Tibial nerve (tissue), 4 donors: ENCODE results near the gene CEBPG. TPM values are rescaled to one million over a fixed set of nuclear protein-coding genes. Genes with fewer than 3 reads are reported as not detected.

ENCODE experiments used
- DNase-seq, 2 donors: peaks; one replicate each; pipeline ENCODE4 v3.0.0-alpha.2; 2019; ENCODE audit warnings: low spot score in 2 of 2
- H3K27ac ChIP-seq, 4 donors: fragments of 200-600 bp; sonication (generic) in 3 of 4; one replicate each; pipeline ENCODE4 v1.5.1; 2017 to 2019; ENCODE audit warnings: mild to moderate bottlenecking in 1 of 4
- H3K27me3 ChIP-seq, 2 donors: fragments of 200-600 bp; sonication (generic) in 1 of 2; one replicate each; pipeline versions ENCODE4 v1.5.1 to v1.6.0; 2017 to 2019
- H3K36me3 ChIP-seq, 3 donors: fragments of 200-600 bp; sonication (generic); one replicate each; pipeline ENCODE4 v1.5.1; 2018 to 2019
- H3K4me1 ChIP-seq, 4 donors: fragments of 200-600 bp; sonication (generic) in 3 of 4; one replicate each; pipeline ENCODE4 v1.5.1; 2017 to 2019
- H3K4me3 ChIP-seq, 4 donors: fragments of 200-600 bp; sonication (generic) in 3 of 4; one replicate each; pipeline ENCODE4 v1.5.1; 2017 to 2019; ENCODE audit warnings: mild to moderate bottlenecking in 1 of 4, moderate library complexity in 1 of 4
- H3K9me3 ChIP-seq, 4 donors: fragments of 200-600 bp; sonication (generic) in 3 of 4; one replicate each; pipeline ENCODE4 v1.5.1; 2017 to 2019
- CTCF ChIP-seq, 5 experiments: fragments of 200-600 bp in 3 of 5; fragments of 450-650 bp in 2 of 5; sonication (generic) in 3 of 5; IDR thresholded peaks; one replicate each; pipeline ENCODE4 v1.5.1; 2016 to 2019; ENCODE audit warnings: antibody characterized with exemption in 5 of 5, mild to moderate bottlenecking in 3 of 5, moderate library complexity in 2 of 5
- EP300 ChIP-seq, 2 donors: sonication (generic); formaldehyde crosslinking; IDR thresholded peaks; one replicate each; pipeline ENCODE4 v1.6.1; 2017; ENCODE audit warnings: antibody characterized with exemption in 2 of 2, mild to moderate bottlenecking in 1 of 2
- POLR2A ChIP-seq, 2 donors: fragments of 450-650 bp; IDR thresholded peaks; one replicate each; pipeline ENCODE4 v1.6.1; 2017; ENCODE audit warnings: antibody characterized with exemption in 2 of 2, mild to moderate bottlenecking in 2 of 2, moderate library complexity in 2 of 2
- WGBS, 2 donors: methylation state at CpG; one replicate each; pipeline ENCODE4 v1.1.5; 2018; 5-methylcytosine and 5-hydroxymethylcytosine counted together
- total RNA-seq, 4 donors: library from RNA; depleted of rRNA; stranded (reverse); fragments of >200 nt; gene quantifications; one replicate each; pipeline ENCODE4 v1.1.0, GENCODE V29; 2016

CEBPG gene
- total RNA-seq, 4 donors from 2014 or later: 15.5 to 18.6 (median 16.7) TPM

GRCh38 chr19:33340991-33341390 lies 32.5 kb upstream of the CEBPG start:
- Histone ChIP-seq H3K9me3 (no peaks in the 10 kb centered on the region), H3K36me3 (no peaks in the 10 kb centered on the region), H3K4me1 (peaks cover 0 to 13% (median 0%) of the 10 kb centered on the region in 4 donors), H3K27ac (no peak overlapping the region), H3K4me3 (no peak overlapping the region), H3K27me3 (no peaks in the 10 kb centered on the region)
- 57% methylated on average over 2 of the region's 2 CpGs for WGBS, 2 donors
- DNase-seq: no peak
- TF ChIP-seq EP300 (IDR thresholded peaks at IDR 0.05): no peak
- no peak for TF ChIP-seq CTCF (IDR thresholded peaks at IDR 0.05)
- TF ChIP-seq POLR2A (IDR thresholded peaks at IDR 0.05): no peak

GRCh38 chr19:33343301-33343700 lies 30.2 kb upstream of the CEBPG start:
- Histone ChIP-seq H3K4me3 (no peak overlapping the region), H3K27me3 (no peaks in the 10 kb centered on the region), H3K4me1 (peaks cover 0 to 13% (median 0%) of the 10 kb centered on the region in 4 donors), H3K36me3 (no peaks in the 10 kb centered on the region), H3K9me3 (no peaks in the 10 kb centered on the region), H3K27ac (no peak overlapping the region)
- 36 to 47% methylated on average over 2 of the region's 2 CpGs for WGBS, 2 donors
- no peak for DNase-seq
- TF ChIP-seq EP300 (IDR thresholded peaks at IDR 0.05) (no peak), CTCF (IDR thresholded peaks at IDR 0.05) (no peak), POLR2A (IDR thresholded peaks at IDR 0.05) (no peak)

GRCh38 chr19:33343859-33344572 lies 29.5 kb upstream of the CEBPG start:
- TF ChIP-seq CTCF (IDR thresholded peaks at IDR 0.05) (no peak), POLR2A (IDR thresholded peaks at IDR 0.05) (no peak), EP300 (IDR thresholded peaks at IDR 0.05) (no peak)
- Histone ChIP-seq H3K27me3 (no peaks in the 10 kb centered on the region), H3K36me3 (no peaks in the 10 kb centered on the region), H3K4me3 (peak overlapping the region in 1 of 4 donors; percentile 21), H3K27ac (peak overlapping the region in 1 of 4 donors; percentile 18), H3K9me3 (no peaks in the 10 kb centered on the region), H3K4me1 (peaks cover 0 to 13% (median 0%) of the 10 kb centered on the region in 4 donors)
- 16 to 21% methylated on average over 12 of the region's 12 CpGs for WGBS, 2 donors
- no peak for DNase-seq

- WGBS, 2 donors: 34 to 35% methylated on average over 4 of the region's 4 CpGs
Measured at GRCh38 chr19:33344573-33344925, 29.0 kb upstream of the CEBPG start.

More at GRCh38 chr19:33344573-33344925, 29.0 kb upstream of the CEBPG start:
- peak overlapping the region in 1 of 4 donors; percentile 18 for H3K27ac ChIP-seq
- TF ChIP-seq CTCF (IDR thresholded peaks at IDR 0.05) (no peak), POLR2A (IDR thresholded peaks at IDR 0.05) (no peak)
- no peaks in the 10 kb centered on the region for H3K27me3 ChIP-seq
- no peak overlapping the region for H3K4me3 ChIP-seq
- H3K36me3 ChIP-seq: no peaks in the 10 kb centered on the region
- H3K9me3 ChIP-seq: no peaks in the 10 kb centered on the region
- H3K4me1 ChIP-seq: peaks cover 0 to 13% (median 0%) of the 10 kb centered on the region in 4 donors
- DNase-seq: no peak
